Measurements from ENCODE around the gene ARID2. TPM values are rescaled to one million over a fixed set of nuclear protein-coding genes. Genes with fewer than 3 reads are reported as not detected.

The ARID2 gene
- total RNA-seq, 4 donors from 2014 or later: 25.3 to 40.4 (median 30.6) TPM

DNA sequence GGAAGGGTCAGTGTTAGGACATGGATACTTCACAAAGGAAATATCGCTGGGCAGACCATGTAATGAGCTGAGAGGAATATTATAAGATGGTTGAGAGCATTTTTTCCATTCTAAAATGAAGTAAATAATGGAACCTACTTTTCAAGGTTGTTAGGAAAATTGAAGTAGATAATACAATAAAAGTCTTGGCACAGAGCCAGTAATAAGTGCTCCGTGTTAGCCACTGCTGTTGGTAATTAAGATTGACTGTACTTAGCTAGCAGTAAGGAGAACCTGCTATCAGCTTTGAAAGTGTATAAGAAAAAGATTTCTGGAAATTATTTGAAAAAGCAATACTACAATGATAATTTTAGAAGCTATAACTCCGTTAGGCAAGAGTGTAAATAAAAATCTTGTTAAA, 183.3 kb downstream of the ARID2 start:
- no peak overlapping the region for H3K4me3 ChIP-seq (ENCODE audit: low read depth, poor library complexity, severe bottlenecking)
- 52 to 55% methylated on average over 3 of the region's 3 CpGs for WGBS, 2 donors
- TF ChIP-seq, protein P1, sequence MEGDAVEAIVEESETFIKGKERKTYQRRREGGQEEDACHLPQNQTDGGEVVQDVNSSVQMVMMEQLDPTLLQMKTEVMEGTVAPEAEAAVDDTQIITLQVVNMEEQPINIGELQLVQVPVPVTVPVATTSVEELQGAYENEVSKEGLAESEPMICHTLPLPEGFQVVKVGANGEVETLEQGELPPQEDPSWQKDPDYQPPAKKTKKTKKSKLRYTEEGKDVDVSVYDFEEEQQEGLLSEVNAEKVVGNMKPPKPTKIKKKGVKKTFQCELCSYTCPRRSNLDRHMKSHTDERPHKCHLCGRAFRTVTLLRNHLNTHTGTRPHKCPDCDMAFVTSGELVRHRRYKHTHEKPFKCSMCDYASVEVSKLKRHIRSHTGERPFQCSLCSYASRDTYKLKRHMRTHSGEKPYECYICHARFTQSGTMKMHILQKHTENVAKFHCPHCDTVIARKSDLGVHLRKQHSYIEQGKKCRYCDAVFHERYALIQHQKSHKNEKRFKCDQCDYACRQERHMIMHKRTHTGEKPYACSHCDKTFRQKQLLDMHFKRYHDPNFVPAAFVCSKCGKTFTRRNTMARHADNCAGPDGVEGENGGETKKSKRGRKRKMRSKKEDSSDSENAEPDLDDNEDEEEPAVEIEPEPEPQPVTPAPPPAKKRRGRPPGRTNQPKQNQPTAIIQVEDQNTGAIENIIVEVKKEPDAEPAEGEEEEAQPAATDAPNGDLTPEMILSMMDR (IDR thresholded peaks at IDR 0.05): no peak
- no peak for TF ChIP-seq POLR2A (IDR thresholded peaks at IDR 0.05)
- no peak for DNase-seq (ENCODE audit: low spot score in 2 of 2)
- intact Hi-C loops (cut with DNase I; ENCODE audit: low total_unique reads): no loop called here

- DNase-seq (ENCODE audit: low spot score in 2 of 2): no peak
- no peak for TF ChIP-seq POLR2A (IDR thresholded peaks at IDR 0.05)
- TF ChIP-seq, protein P1 (IDR thresholded peaks at IDR 0.05): no peak
- 59 to 66% methylated on average over 2 of the region's 2 CpGs for WGBS, 2 donors
- H3K4me3 ChIP-seq (ENCODE audit: low read depth, poor library complexity, severe bottlenecking): no peak overlapping the region
- intact Hi-C loops (cut with DNase I; ENCODE audit: low total_unique reads): no loop called here
Observed at GRCh38 chr12:45913631-45914030, 184.1 kb downstream of the ARID2 start.

DNA sequence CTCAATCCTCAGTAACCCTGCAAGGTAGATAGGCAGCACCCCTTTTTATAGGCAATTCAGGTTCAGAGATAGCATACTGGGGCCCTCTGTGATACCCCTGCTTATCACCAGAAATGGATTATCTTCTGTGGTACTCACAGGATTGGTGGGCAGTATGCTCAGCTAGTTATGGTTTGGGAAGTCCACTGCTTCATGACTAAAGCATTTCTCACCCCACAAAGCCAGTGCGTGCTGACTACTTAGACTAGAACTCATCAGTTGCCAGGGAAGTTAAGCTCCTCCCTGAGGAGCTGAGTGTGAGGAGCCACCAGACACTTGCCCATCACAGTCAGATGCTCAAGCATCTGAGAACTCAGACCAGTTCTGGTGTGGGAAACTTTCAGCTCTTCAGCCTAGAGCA, 184.6 kb downstream of the ARID2 start:
- WGBS, 2 donors: 43 to 58% methylated on average over 1 of the region's 1 CpG
- DNase-seq (ENCODE audit: low spot score in 2 of 2): no peak
- intact Hi-C loops (cut with DNase I; ENCODE audit: low total_unique reads): no loop called here
- TF ChIP-seq POLR2A (IDR thresholded peaks at IDR 0.05): no peak
- TF ChIP-seq, protein P1 (IDR thresholded peaks at IDR 0.05): no peak
- no peak overlapping the region for H3K4me3 ChIP-seq (ENCODE audit: low read depth, poor library complexity, severe bottlenecking)

DNA sequence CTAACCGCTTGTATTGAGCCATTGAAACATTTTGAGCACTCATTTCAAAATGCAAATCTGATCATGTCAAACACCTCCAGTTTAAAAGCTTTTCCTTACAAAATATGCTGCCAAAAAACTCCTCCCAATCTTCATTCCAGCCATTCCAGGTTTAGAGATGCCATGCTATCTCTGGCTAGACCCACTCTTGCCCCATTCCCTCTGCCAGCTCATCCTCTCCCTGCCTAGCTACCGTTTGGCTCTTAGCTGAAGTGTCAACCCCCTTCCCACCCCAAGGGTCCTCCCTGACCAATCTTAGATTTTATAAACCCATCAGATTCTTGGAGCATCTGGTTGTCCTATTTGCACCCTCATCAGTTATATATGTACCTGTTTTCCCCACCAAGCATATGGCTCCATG, 185.9 kb downstream of the ARID2 start:
- intact Hi-C loops (cut with DNase I; ENCODE audit: low total_unique reads): no loop called here
- H3K4me3 ChIP-seq (ENCODE audit: low read depth, poor library complexity, severe bottlenecking): no peak overlapping the region
- DNase-seq (ENCODE audit: low spot score in 2 of 2): no peak
- TF ChIP-seq, protein P1 (IDR thresholded peaks at IDR 0.05): no peak
- no peak for TF ChIP-seq POLR2A (IDR thresholded peaks at IDR 0.05)
- 84 to 97% methylated on average over 2 of the region's 2 CpGs for WGBS, 2 donors

- no peak for DNase-seq (ENCODE audit: low spot score in 2 of 2)
- no peak overlapping the region for H3K4me3 ChIP-seq (ENCODE audit: low read depth, poor library complexity, severe bottlenecking)
- WGBS, 2 donors: 82 to 83% methylated on average over 3 of the region's 3 CpGs
- TF ChIP-seq, protein P1 (IDR thresholded peaks at IDR 0.05): no peak
- TF ChIP-seq POLR2A (IDR thresholded peaks at IDR 0.05): no peak
- intact Hi-C loops (cut with DNase I; ENCODE audit: low total_unique reads): no loop called here
Observed at GRCh38 chr12:45918818-45919217, 189.3 kb downstream of the ARID2 start.

GRCh38 chr12:45928309-45928708, 198.8 kb downstream of the ARID2 start:
- no peak for TF ChIP-seq POLR2A (IDR thresholded peaks at IDR 0.05)
- TF ChIP-seq, protein P1 (IDR thresholded peaks at IDR 0.05): no peak
- intact Hi-C loops (cut with DNase I; ENCODE audit: low total_unique reads): no loop called here
- DNase-seq (ENCODE audit: low spot score in 2 of 2): no peak
- WGBS, 2 donors: 86 to 91% methylated on average over 2 of the region's 2 CpGs
- no peak overlapping the region for H3K4me3 ChIP-seq (ENCODE audit: low read depth, poor library complexity, severe bottlenecking)
